Measurements from ENCODE around the gene SLC22A4. TPM values are rescaled to one million over a fixed set of nuclear protein-coding genes. Genes with fewer than 3 reads are reported as not detected.
A peak's percentile ranks its signal among the peaks of the same experiment; 100 is the strongest.

SLC22A4 gene
- total RNA-seq, 1 donor from 2014 or later: 0.06 TPM

DNA sequence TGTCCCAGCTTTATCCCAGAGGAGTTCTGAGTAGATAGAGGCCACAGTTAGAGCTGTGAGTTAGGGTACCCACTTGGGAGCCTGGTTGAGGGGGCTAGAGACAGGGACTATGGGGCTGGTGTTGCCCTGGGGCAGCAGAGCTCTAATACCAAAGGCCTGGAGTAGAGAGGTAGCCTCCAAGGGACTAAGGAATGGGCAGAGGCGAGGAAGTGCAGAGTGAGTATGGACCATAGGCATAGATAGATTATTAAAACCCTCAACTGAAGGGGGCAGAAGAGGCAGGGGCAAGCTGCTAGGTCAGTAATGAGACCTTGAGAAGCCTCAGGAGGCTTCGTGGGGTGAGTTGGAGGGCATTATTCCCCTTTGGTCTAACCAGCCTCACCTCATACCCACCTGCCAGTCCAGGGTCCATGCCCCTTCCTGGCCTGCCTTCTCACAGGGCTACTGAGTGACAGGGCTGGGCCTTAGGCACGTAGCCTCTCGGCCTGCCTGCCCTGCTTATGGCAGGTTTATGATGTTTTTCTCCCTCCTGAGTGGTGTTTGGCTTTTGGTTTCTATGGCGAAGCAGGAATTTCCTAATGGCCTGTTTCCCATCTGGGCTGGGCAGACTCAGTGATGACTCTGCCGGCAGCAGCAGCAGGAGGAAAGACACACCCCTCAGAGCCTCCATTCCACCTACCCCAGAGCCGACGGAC, 28.7 kb upstream of the SLC22A4 start:
- H3K27ac ChIP-seq: no peak overlapping the region
- no peaks in the 10 kb centered on the region for H3K36me3 ChIP-seq

GRCh38 chr5:132266031-132266835, 28.0 kb upstream of the SLC22A4 start:
- no peaks in the 10 kb centered on the region for H3K9me3 ChIP-seq (ENCODE audit: low read depth)
- H3K4me2 ChIP-seq: no peak overlapping the region
- no peaks in the 10 kb centered on the region for H3K36me3 ChIP-seq
- no peaks in the 10 kb centered on the region for H3K79me2 ChIP-seq (ENCODE audit: low read depth)
- no peaks in the 10 kb centered on the region for H3F3A ChIP-seq (ENCODE audit: low read depth)
- no peak overlapping the region for H3K4me3 Mint-ChIP-seq
- H3K27me3 Mint-ChIP-seq (ENCODE audit: insufficient read depth, low read depth): peaks cover 2% of the 10 kb centered on the region
- no peaks in the 10 kb centered on the region for H4K20me1 ChIP-seq (ENCODE audit: low read depth)
- no peak overlapping the region for H2AFZ ChIP-seq (replicated peaks)
- peaks cover 39% of the 10 kb centered on the region for H3K4me1 Mint-ChIP-seq
- H3K36me3 Mint-ChIP-seq: peaks cover 8% of the 10 kb centered on the region
- peaks cover 7% of the 10 kb centered on the region for H3K4me1 ChIP-seq
- no peak overlapping the region for H3K4me3 ChIP-seq
- no peak for DNase-seq (ENCODE audit: low spot score)
- H3K9ac ChIP-seq: no peak overlapping the region
- H3K27ac Mint-ChIP-seq: peak overlapping the region; percentile 53
- H3K27ac ChIP-seq: no peak overlapping the region
- TF ChIP-seq EZH2 (IDR thresholded peaks at IDR 0.05) (no peak), CTCF (IDR thresholded peaks at IDR 0.05) (no peak), EZH2phosphoT487 (IDR thresholded peaks at IDR 0.05) (no peak)
- H3K9me3 Mint-ChIP-seq: no peaks in the 10 kb centered on the region
- H3K27me3 ChIP-seq: no peaks in the 10 kb centered on the region

More for the DNA sequence above, 28.7 kb upstream of the SLC22A4 start:
- Mint-ChIP-seq H3K27ac (peak overlapping the region; percentile 81), H3K27me3 (ENCODE audit: insufficient read depth, low read depth) (peaks cover 2% of the 10 kb centered on the region), H3K36me3 (peaks cover 11% of the 10 kb centered on the region), H3K4me3 (no peak overlapping the region), H3K4me1 (peaks cover 41% of the 10 kb centered on the region), H3K9me3 (no peaks in the 10 kb centered on the region)
- TF ChIP-seq CTCF (IDR thresholded peaks at IDR 0.05) (no peak), EZH2 (IDR thresholded peaks at IDR 0.05) (no peak), EZH2phosphoT487 (IDR thresholded peaks at IDR 0.05) (no peak)
- Histone ChIP-seq H4K20me1 (ENCODE audit: low read depth) (no peaks in the 10 kb centered on the region), H3K4me1 (peaks cover 7% of the 10 kb centered on the region), H2AFZ (replicated peaks) (no peak overlapping the region), H3K9ac (no peak overlapping the region), H3K9me3 (ENCODE audit: low read depth) (no peaks in the 10 kb centered on the region), H3F3A (ENCODE audit: low read depth) (no peaks in the 10 kb centered on the region), H3K79me2 (ENCODE audit: low read depth) (no peaks in the 10 kb centered on the region), H3K27me3 (no peaks in the 10 kb centered on the region), H3K4me3 (no peak overlapping the region), H3K4me2 (no peak overlapping the region)
- DNase-seq (ENCODE audit: low spot score): no peak

DNA sequence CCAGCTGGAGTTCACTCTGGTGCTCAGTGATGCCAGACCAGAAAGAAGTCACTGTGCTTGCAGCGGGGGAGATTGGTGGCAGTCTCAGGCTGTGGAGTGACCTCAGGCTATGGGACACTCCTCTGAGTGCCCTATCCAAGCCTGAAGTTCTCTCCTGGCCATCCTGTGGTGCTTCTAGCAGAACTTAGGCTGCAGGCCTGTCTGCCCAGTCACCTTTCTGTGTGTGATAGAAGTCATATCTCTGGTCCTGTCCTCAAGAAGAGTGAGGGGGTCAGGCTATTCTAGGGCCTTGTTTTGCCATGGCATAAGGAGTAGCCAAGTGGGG, 27.4 kb upstream of the SLC22A4 start:
- H3K27me3 Mint-ChIP-seq (ENCODE audit: insufficient read depth, low read depth): peaks cover 2% of the 10 kb centered on the region
- peaks cover 6% of the 10 kb centered on the region for H3K36me3 Mint-ChIP-seq
- H3K9me3 Mint-ChIP-seq: no peaks in the 10 kb centered on the region
- H4K20me1 ChIP-seq (ENCODE audit: low read depth): no peaks in the 10 kb centered on the region
- no peak overlapping the region for H3K27ac Mint-ChIP-seq
- peaks cover 7% of the 10 kb centered on the region for H3K4me1 ChIP-seq
- DNase-seq (ENCODE audit: low spot score): no peak
- no peaks in the 10 kb centered on the region for H3K27me3 ChIP-seq
- no peaks in the 10 kb centered on the region for H3K79me2 ChIP-seq (ENCODE audit: low read depth)
- H3F3A ChIP-seq (ENCODE audit: low read depth): no peaks in the 10 kb centered on the region
- no peaks in the 10 kb centered on the region for H3K9me3 ChIP-seq (ENCODE audit: low read depth)
- no peak overlapping the region for H3K4me2 ChIP-seq
- H2AFZ ChIP-seq (replicated peaks): no peak overlapping the region
- H3K4me1 Mint-ChIP-seq: peaks cover 39% of the 10 kb centered on the region
- H3K27ac ChIP-seq: no peak overlapping the region
- no peak overlapping the region for H3K9ac ChIP-seq
- no peak overlapping the region for H3K4me3 Mint-ChIP-seq
- no peaks in the 10 kb centered on the region for H3K36me3 ChIP-seq
- H3K4me3 ChIP-seq: no peak overlapping the region
- TF ChIP-seq CTCF (IDR thresholded peaks at IDR 0.05) (no peak), EZH2 (IDR thresholded peaks at IDR 0.05) (no peak), EZH2phosphoT487 (IDR thresholded peaks at IDR 0.05) (no peak)
